GM12878 (cell line): ENCODE results near the gene CRYGD. TPM values are rescaled to one million over a fixed set of nuclear protein-coding genes. Genes with fewer than 3 reads are reported as not detected.

Experiments used
- ETV6 ChIP-seq, 2 experiments: fragments of 450-650 bp in 1 of 2; IDR thresholded peaks in 1 of 2; conservative IDR thresholded peaks in 1 of 2; 2 replicates each; pipeline ENCODE4 v1.6.1; 2014; ENCODE audit warnings: antibody characterized with exemption in 1 of 2, borderline replicate concordance in 1 of 2, low read depth in 1 of 2, mild to moderate bottlenecking in 1 of 2, moderate library complexity in 1 of 2
- MTA2 ChIP-seq: fragments of 450-650 bp; IDR thresholded peaks from 2 replicates; pipeline ENCODE4 v1.6.1; 2016; ENCODE audit warnings: low read depth, mild to moderate bottlenecking, moderate library complexity
- NR2C2 ChIP-seq: IDR thresholded peaks from 2 replicates; pipeline ENCODE4 v1.6.1; 2011; ENCODE audit warnings: borderline replicate concordance, low read depth; ENCODE audit not compliant: control insufficient read depth, insufficient read length
- POU2F2 ChIP-seq: IDR thresholded peaks from 3 replicates; pipeline ENCODE4 v1.6.1; 2011; ENCODE audit warnings: low read depth, mild to moderate bottlenecking, low read length, borderline replicate concordance
- TCF12 ChIP-seq: IDR thresholded peaks from 2 replicates; pipeline ENCODE4 v1.6.1; 2011; ENCODE audit warnings: low read depth, mild to moderate bottlenecking, low read length
- polyA plus RNA-seq, 11 experiments: library from polyadenylated mRNA; depleted of rRNA in 4 of 11; unstranded in 6 of 11; stranded (reverse) in 5 of 11; fragments of >200 nt; fragmentation: Nextera tagmentation in 4 of 11; fragmentation: Illumina TruSeq in 1 of 11; extraction: Ambion mirVana in 4 of 11; extraction: Trizol in 1 of 11; gene quantifications; 1 replicate in 1 of 11; 2 replicates in 10 of 11; pipeline versions ENCODE4 v1.2.1 to v1.2.3, GENCODE V29; 2011 to 2016; ENCODE audit warnings: inconsistent platforms in 2 of 11, missing spikeins in 2 of 11, low read depth in 1 of 11
- total RNA-seq, 4 experiments: library from RNA; depleted of rRNA in 3 of 4; stranded (reverse); fragments of >200 nt in 3 of 4; fragmentation: Illumina TruSeq in 1 of 4; extraction: Trizol in 1 of 4; gene quantifications; 2 replicates each; pipeline versions ENCODE4 v1.2.1 to v1.2.3, GENCODE V29; 2013 to 2021
- TF ChIP-seq, protein P1 (sequence below): fragments of 450-650 bp; IDR thresholded peaks from 2 replicates; pipeline ENCODE4 v1.6.1; 2016; ENCODE audit warnings: mild to moderate bottlenecking, moderate library complexity, borderline replicate concordance
- TF ChIP-seq, protein P2 (sequence below): IDR thresholded peaks from 2 replicates; pipeline ENCODE4 v1.6.1; 2011; ENCODE audit warnings: borderline replicate concordance, low read depth, mild to moderate bottlenecking, moderate library complexity, low read length; ENCODE audit not compliant: insufficient read depth, poor library complexity, severe bottlenecking
- TF ChIP-seq, protein P3 (sequence below): fragments of 450-650 bp; IDR thresholded peaks from 2 replicates; pipeline ENCODE4 v1.6.1; 2017; ENCODE audit warnings: mild to moderate bottlenecking, low read depth, inconsistent platforms; ENCODE audit not compliant: poor library complexity, severe bottlenecking

Gene CRYGD
- total and polyA plus RNA-seq, 10 of the 15 experiments (the other 5 are each of a cell fraction or from before 2014, with no cell fraction given): not detected

DNA sequence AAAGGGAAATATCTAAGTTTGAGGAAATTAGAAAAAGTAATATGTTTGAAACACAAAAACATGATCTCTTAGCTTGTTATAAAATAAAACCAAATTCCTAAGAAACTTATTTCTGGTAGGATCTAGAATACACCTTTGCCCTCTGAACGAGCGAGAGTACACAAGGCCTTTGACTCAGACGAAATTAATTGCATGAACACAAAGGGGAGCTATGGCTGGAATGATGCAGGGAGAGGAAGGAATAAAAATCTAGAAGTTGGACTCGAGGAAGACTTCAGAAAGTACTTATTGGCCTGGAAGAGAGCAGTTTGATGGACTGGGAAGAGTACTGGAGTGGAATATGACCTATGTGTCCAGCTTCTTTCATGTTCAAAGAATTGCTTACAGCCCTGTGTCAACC is 927 bp upstream of the CRYGD start (continued):
- TF ChIP-seq, protein P1, sequence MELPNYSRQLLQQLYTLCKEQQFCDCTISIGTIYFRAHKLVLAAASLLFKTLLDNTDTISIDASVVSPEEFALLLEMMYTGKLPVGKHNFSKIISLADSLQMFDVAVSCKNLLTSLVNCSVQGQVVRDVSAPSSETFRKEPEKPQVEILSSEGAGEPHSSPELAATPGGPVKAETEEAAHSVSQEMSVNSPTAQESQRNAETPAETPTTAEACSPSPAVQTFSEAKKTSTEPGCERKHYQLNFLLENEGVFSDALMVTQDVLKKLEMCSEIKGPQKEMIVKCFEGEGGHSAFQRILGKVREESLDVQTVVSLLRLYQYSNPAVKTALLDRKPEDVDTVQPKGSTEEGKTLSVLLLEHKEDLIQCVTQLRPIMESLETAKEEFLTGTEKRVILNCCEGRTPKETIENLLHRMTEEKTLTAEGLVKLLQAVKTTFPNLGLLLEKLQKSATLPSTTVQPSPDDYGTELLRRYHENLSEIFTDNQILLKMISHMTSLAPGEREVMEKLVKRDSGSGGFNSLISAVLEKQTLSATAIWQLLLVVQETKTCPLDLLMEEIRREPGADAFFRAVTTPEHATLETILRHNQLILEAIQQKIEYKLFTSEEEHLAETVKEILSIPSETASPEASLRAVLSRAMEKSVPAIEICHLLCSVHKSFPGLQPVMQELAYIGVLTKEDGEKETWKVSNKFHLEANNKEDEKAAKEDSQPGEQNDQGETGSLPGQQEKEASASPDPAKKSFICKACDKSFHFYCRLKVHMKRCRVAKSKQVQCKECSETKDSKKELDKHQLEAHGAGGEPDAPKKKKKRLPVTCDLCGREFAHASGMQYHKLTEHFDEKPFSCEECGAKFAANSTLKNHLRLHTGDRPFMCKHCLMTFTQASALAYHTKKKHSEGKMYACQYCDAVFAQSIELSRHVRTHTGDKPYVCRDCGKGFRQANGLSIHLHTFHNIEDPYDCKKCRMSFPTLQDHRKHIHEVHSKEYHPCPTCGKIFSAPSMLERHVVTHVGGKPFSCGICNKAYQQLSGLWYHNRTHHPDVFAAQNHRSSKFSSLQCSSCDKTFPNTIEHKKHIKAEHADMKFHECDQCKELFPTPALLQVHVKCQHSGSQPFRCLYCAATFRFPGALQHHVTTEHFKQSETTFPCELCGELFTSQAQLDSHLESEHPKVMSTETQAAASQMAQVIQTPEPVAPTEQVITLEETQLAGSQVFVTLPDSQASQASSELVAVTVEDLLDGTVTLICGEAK: no peak
- TF ChIP-seq MTA2 (no peak), TCF12 (no peak), POU2F2 (no peak), NR2C2 (no peak), ETV6 (conservative IDR thresholded peaks at IDR 0.05 in 1 of 2, IDR thresholded peaks at IDR 0.05 in 1 of 2; ENCODE audit: borderline replicate concordance in 1 of 2, low read depth in 1 of 2) (no peak)
- TF ChIP-seq, protein P2, sequence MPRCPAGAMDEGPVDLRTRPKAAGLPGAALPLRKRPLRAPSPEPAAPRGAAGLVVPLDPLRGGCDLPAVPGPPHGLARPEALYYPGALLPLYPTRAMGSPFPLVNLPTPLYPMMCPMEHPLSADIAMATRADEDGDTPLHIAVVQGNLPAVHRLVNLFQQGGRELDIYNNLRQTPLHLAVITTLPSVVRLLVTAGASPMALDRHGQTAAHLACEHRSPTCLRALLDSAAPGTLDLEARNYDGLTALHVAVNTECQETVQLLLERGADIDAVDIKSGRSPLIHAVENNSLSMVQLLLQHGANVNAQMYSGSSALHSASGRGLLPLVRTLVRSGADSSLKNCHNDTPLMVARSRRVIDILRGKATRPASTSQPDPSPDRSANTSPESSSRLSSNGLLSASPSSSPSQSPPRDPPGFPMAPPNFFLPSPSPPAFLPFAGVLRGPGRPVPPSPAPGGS: no peak
- TF ChIP-seq, protein P3, sequence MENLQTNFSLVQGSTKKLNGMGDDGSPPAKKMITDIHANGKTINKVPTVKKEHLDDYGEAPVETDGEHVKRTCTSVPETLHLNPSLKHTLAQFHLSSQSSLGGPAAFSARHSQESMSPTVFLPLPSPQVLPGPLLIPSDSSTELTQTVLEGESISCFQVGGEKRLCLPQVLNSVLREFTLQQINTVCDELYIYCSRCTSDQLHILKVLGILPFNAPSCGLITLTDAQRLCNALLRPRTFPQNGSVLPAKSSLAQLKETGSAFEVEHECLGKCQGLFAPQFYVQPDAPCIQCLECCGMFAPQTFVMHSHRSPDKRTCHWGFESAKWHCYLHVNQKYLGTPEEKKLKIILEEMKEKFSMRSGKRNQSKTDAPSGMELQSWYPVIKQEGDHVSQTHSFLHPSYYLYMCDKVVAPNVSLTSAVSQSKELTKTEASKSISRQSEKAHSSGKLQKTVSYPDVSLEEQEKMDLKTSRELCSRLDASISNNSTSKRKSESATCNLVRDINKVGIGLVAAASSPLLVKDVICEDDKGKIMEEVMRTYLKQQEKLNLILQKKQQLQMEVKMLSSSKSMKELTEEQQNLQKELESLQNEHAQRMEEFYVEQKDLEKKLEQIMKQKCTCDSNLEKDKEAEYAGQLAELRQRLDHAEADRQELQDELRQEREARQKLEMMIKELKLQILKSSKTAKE: no peak
